ENCODE results near the gene BCL7B.

DNA sequence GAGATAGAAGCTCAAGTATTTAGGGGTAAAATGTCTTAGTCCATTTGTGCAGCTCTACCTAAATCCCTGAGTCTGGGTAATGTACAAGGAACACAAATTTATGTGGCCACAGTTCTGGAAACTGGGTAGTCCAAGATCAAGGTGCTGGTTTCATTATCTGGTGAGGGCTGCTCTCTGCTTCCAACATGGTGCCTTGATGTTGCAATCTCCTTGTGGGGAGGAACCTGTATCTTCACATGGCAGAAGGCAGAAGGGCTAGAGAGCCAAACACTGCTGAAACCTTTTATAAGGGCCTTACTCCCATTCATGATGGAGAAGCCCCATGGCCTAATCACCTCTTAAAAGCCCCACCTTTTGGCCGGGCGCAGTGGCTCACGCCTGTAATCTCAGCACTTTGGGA lies 26.7 kb downstream of the BCL7B start:
- TF ChIP-seq, protein P1, sequence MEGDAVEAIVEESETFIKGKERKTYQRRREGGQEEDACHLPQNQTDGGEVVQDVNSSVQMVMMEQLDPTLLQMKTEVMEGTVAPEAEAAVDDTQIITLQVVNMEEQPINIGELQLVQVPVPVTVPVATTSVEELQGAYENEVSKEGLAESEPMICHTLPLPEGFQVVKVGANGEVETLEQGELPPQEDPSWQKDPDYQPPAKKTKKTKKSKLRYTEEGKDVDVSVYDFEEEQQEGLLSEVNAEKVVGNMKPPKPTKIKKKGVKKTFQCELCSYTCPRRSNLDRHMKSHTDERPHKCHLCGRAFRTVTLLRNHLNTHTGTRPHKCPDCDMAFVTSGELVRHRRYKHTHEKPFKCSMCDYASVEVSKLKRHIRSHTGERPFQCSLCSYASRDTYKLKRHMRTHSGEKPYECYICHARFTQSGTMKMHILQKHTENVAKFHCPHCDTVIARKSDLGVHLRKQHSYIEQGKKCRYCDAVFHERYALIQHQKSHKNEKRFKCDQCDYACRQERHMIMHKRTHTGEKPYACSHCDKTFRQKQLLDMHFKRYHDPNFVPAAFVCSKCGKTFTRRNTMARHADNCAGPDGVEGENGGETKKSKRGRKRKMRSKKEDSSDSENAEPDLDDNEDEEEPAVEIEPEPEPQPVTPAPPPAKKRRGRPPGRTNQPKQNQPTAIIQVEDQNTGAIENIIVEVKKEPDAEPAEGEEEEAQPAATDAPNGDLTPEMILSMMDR (IDR thresholded peaks at IDR 0.05; ENCODE audit: low read depth, low read length, poor library complexity, severe bottlenecking), result no peak
- TF ChIP-seq EZH2phosphoT487 (IDR thresholded peaks at IDR 0.05; ENCODE audit: borderline replicate concordance, low read length), result no peak

All from DOHH2 (cell line).